Activated naive CD8-positive, alpha-beta T cell treated with anti-CD3 and anti-CD28 coated beads for 36 hours (primary cell): Measurements from ENCODE around the gene SLX4IP. TPM values are rescaled to one million over a fixed set of nuclear protein-coding genes. Genes with fewer than 3 reads are reported as not detected.

Source experiments
- DNase-seq: peaks from one replicate; pipeline ENCODE4 v3.0.0; 2021
- H3K27ac Mint-ChIP-seq: one replicate; pipeline ENCODE4 v1.8.0; 2022; ENCODE audit warnings: mild to moderate bottlenecking, moderate library complexity, mixed read lengths
- H3K27me3 Mint-ChIP-seq: one replicate; pipeline ENCODE4 v1.8.0; 2022; ENCODE audit warnings: mild to moderate bottlenecking, mixed read lengths
- H3K36me3 Mint-ChIP-seq: one replicate; pipeline ENCODE4 v1.8.0; 2021; ENCODE audit warnings: mild to moderate bottlenecking, mixed read lengths
- H3K4me1 Mint-ChIP-seq: one replicate; pipeline ENCODE4 v1.8.0; 2021; ENCODE audit warnings: mixed read lengths
- H3K4me3 Mint-ChIP-seq: one replicate; pipeline ENCODE4 v1.8.0; 2022; ENCODE audit warnings: mild to moderate bottlenecking, moderate library complexity, mixed read lengths
- H3K9me3 Mint-ChIP-seq: one replicate; pipeline ENCODE4 v1.8.0; 2022; ENCODE audit warnings: mixed read lengths
- total RNA-seq, 2 experiments: library from RNA; stranded (reverse); gene quantifications; one replicate each; pipeline ENCODE4 v1.2.3, GENCODE V29; 2021

The SLX4IP gene
- total RNA-seq, 2 experiments from 2014 or later = 7.4 to 7.9 TPM

- H3K9me3 Mint-ChIP-seq = no peaks in the 10 kb centered on the region
- no peak for DNase-seq
- H3K4me1 Mint-ChIP-seq = peaks cover 21% of the 10 kb centered on the region
- H3K4me3 Mint-ChIP-seq = no peak overlapping the region
- H3K27ac Mint-ChIP-seq = no peak overlapping the region
- H3K27me3 Mint-ChIP-seq = no peaks in the 10 kb centered on the region
- peaks cover 16% of the 10 kb centered on the region for H3K36me3 Mint-ChIP-seq
Observed at GRCh38 chr20:10524034-10524476, 89.0 kb downstream of the SLX4IP start.

- DNase-seq = no peak
- Mint-ChIP-seq H3K4me3 (no peak overlapping the region), H3K27me3 (no peaks in the 10 kb centered on the region), H3K36me3 (peaks cover 14% of the 10 kb centered on the region), H3K9me3 (no peaks in the 10 kb centered on the region), H3K27ac (no peak overlapping the region), H3K4me1 (peaks cover 15% of the 10 kb centered on the region)
Observed at GRCh38 chr20:10524643-10525042, 89.5 kb downstream of the SLX4IP start.

- peaks cover 12% of the 10 kb centered on the region for H3K36me3 Mint-ChIP-seq
- no peaks in the 10 kb centered on the region for H3K9me3 Mint-ChIP-seq
- H3K27me3 Mint-ChIP-seq = no peaks in the 10 kb centered on the region
- peaks cover 2% of the 10 kb centered on the region for H3K4me1 Mint-ChIP-seq
- DNase-seq = no peak
- no peak overlapping the region for H3K4me3 Mint-ChIP-seq
- H3K27ac Mint-ChIP-seq = no peak overlapping the region
Observed at GRCh38 chr20:10527781-10528180, 92.7 kb downstream of the SLX4IP start.

- Mint-ChIP-seq H3K4me3 (no peak overlapping the region), H3K27me3 (no peaks in the 10 kb centered on the region), H3K27ac (no peak overlapping the region), H3K4me1 (peaks cover 2% of the 10 kb centered on the region), H3K9me3 (no peaks in the 10 kb centered on the region), H3K36me3 (peaks cover 13% of the 10 kb centered on the region)
- no peak for DNase-seq
Observed at GRCh38 chr20:10530883-10531282, 95.8 kb downstream of the SLX4IP start.

GRCh38 chr20:10531848-10532247, 96.7 kb downstream of the SLX4IP start:
- H3K36me3 Mint-ChIP-seq = peaks cover 11% of the 10 kb centered on the region
- H3K9me3 Mint-ChIP-seq = no peaks in the 10 kb centered on the region
- no peak overlapping the region for H3K27ac Mint-ChIP-seq
- DNase-seq = no peak
- no peak overlapping the region for H3K4me3 Mint-ChIP-seq
- H3K4me1 Mint-ChIP-seq = peaks cover 2% of the 10 kb centered on the region
- no peaks in the 10 kb centered on the region for H3K27me3 Mint-ChIP-seq

GRCh38 chr20:10532361-10532760, 97.3 kb downstream of the SLX4IP start:
- Mint-ChIP-seq H3K27ac (no peak overlapping the region), H3K27me3 (no peaks in the 10 kb centered on the region), H3K9me3 (no peaks in the 10 kb centered on the region), H3K4me3 (no peak overlapping the region), H3K4me1 (peaks cover 2% of the 10 kb centered on the region), H3K36me3 (peaks cover 11% of the 10 kb centered on the region)
- DNase-seq = no peak

- Mint-ChIP-seq H3K27ac (no peak overlapping the region), H3K27me3 (no peaks in the 10 kb centered on the region), H3K36me3 (peaks cover 7% of the 10 kb centered on the region), H3K4me1 (peaks cover 17% of the 10 kb centered on the region), H3K4me3 (no peak overlapping the region), H3K9me3 (no peaks in the 10 kb centered on the region)
- DNase-seq = no peak
Observed at GRCh38 chr20:10536531-10536930, 101.4 kb downstream of the SLX4IP start.

DNA sequence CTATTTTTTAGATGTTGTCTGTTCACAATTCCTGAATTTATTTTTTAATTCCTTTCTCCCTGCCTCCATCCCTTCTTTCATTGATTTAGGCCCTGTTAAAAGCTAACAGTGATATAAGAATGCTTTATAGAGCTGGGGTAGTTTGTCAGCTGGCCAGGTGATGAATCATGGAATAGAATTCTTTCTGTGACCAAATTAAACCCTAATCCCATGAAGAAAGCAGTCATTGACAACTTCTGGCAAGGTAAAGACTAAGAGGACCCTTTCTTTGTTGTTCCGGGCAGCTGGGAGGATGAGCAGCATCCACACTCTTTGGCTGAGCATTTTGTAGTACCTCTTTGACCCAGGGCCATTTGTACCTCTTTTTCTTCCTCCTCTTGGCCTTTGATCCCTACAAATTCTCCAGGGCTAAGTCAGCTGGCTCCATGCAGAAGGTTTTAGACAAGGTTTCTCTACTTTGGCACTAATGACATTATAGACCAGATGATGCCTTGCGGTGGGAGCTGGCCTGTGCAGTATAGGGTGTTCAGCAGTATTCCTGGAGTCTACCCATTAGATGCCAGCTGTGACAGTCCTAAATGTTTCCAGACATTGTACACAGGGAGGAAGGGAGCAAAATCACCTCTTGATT, 102.9 kb downstream of the SLX4IP start:
- no peak overlapping the region for H3K27ac Mint-ChIP-seq
- H3K9me3 Mint-ChIP-seq = no peaks in the 10 kb centered on the region
- H3K4me3 Mint-ChIP-seq = no peak overlapping the region
- H3K27me3 Mint-ChIP-seq = no peaks in the 10 kb centered on the region
- H3K36me3 Mint-ChIP-seq = peaks cover 8% of the 10 kb centered on the region
- H3K4me1 Mint-ChIP-seq = peaks cover 17% of the 10 kb centered on the region
- no peak for DNase-seq

DNA sequence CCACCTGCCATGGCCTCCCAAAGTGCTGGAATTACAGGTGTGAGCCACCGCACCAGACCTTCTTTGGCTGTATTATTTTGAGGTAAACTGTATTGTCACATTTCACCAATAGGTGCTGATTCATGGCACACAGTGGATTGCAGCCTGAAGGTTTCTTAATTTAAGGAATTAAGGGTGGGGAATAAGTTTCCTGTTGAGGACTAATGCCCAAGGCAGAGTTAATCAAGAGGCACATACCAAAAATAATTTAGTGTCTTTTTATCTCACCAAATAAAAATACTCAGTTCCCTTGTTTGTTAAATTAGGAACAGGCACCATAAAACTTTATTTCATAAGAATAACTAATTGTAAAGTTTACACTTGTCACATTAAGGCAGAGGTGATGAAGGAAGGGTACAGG, 103.7 kb downstream of the SLX4IP start:
- Mint-ChIP-seq H3K36me3 (peaks cover 8% of the 10 kb centered on the region), H3K9me3 (no peaks in the 10 kb centered on the region), H3K27ac (no peak overlapping the region), H3K4me1 (peaks cover 17% of the 10 kb centered on the region), H3K27me3 (no peaks in the 10 kb centered on the region), H3K4me3 (no peak overlapping the region)
- DNase-seq = no peak

DNA sequence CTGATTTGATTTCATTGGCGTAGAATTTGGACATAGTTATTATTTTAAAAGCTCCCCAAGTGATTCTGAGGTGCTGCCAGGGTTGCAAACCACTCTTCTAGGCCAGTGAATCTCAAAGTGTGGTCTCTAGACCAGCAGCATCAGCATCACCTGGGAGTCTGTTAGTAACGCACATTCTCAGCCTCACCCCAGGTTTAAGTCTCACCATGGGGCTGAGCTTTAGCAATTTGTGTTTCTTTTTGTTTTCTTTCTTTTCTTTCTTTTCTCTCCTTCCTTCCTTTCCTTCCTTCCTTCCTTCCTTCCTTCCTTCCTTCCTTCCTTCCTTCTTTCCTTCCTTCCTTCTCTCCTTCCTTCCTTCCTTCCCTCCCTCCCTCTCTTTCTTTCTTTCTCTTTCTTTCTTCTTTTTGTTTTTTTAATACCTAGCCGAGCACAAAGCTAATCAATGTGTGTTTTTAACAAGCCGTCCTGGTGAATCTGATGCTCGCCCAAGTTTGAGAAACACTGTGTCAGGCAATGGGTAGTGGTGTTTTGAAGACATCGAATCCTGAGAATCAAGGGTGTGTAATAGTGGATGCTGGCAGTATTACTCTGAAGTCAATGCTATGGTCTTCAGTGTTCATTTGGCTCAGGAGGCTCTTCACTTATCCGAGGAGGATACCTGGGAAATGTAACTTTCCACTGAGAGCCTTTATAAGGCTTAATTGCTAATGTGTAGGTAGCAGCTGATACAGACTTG, 104.9 kb downstream of the SLX4IP start:
- Mint-ChIP-seq H3K36me3 (peaks cover 1% of the 10 kb centered on the region), H3K9me3 (no peaks in the 10 kb centered on the region), H3K4me3 (no peak overlapping the region), H3K27me3 (no peaks in the 10 kb centered on the region), H3K27ac (no peak overlapping the region), H3K4me1 (peaks cover 21% of the 10 kb centered on the region)
- no peak for DNase-seq

DNA sequence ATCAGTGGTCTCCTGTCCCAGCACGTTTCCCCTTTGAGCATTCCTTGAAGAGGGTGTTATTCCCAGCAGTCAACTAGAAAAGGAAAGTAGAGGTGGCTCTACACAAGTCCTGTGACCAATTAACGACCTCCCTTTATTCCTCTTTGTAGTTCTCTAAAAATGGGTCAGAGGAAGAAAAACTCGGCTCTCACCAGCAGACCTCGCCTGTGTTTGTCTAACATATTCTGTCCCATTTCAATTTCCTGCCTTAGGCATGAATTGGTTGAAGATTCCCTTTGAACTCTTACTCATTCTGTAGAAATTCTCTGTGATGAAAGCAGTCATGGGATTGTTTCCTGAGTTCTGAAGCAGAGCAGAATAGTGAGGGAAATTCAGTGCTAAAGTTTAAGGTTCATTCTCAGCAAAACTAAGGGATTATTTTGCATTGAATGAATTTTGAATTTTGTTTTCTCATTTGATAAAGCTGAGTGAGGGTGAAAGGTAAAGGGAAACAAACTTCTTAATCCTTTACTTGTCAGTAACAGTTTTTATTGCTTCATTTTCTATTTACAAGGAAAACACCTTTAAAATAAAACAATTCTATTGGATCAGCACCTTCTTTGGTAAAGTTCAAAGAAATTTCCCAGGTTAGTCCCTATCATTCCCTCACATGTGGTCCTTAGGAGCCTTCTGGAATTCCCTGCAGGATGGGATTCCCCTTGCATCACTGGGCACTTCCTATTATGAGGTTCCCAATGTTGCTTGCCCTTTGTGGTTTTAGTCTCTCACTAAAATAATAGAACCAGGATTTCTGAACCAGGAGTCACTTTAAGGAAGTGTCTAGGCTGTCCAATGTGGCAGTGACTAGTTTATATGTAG, 105.8 kb downstream of the SLX4IP start:
- H3K9me3 Mint-ChIP-seq = no peaks in the 10 kb centered on the region
- peaks cover 1% of the 10 kb centered on the region for H3K36me3 Mint-ChIP-seq
- no peak overlapping the region for H3K27ac Mint-ChIP-seq
- no peaks in the 10 kb centered on the region for H3K27me3 Mint-ChIP-seq
- H3K4me3 Mint-ChIP-seq = no peak overlapping the region
- DNase-seq = no peak
- H3K4me1 Mint-ChIP-seq = peaks cover 23% of the 10 kb centered on the region

DNA sequence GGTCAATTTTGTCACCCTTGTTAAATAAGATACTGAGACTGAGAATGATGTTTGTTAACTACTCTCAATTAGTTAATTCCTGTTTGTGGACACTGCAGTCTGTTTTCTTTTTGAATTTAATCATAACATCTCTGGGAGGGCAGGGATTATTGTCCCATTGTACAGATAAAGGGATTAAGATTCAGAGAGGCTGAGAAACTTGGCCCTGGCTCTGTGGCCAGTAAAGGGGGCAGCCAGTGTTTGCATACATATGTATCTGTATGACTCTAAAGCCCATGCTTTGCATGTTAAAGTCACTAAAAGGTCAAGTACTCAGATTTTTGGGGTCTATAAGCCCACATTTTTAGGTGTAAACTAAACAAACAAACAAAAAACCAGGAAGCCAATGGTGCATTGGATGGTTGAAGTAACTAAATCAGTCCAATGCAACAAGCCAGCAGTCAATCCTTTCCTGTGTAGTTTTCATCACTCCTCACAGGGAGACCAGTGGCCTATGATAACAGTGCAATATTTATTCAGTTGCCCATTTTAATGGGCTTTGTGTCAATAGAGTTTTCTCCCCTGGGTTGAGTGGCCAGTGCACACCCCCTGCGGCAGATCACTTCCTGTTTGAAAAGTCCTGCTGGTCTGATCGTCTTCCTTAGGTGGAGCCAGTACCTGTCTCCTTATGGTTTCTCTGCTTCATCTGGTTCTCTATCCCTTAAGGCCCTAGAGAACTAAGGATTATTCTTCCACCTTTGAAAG, 106.7 kb downstream of the SLX4IP start:
- Mint-ChIP-seq H3K4me3 (no peak overlapping the region), H3K9me3 (no peaks in the 10 kb centered on the region), H3K27me3 (no peaks in the 10 kb centered on the region), H3K4me1 (peaks cover 25% of the 10 kb centered on the region), H3K27ac (no peak overlapping the region), H3K36me3 (peaks cover 1% of the 10 kb centered on the region)
- DNase-seq = no peak

- Mint-ChIP-seq H3K4me3 (no peak overlapping the region), H3K9me3 (no peaks in the 10 kb centered on the region), H3K4me1 (peaks cover 25% of the 10 kb centered on the region), H3K36me3 (peaks cover 1% of the 10 kb centered on the region), H3K27ac (no peak overlapping the region), H3K27me3 (no peaks in the 10 kb centered on the region)
- no peak for DNase-seq
Observed at GRCh38 chr20:10542442-10542841, 107.3 kb downstream of the SLX4IP start.

GRCh38 chr20:10543480-10543879, 108.4 kb downstream of the SLX4IP start:
- Mint-ChIP-seq H3K27ac (no peak overlapping the region), H3K4me3 (no peak overlapping the region), H3K27me3 (no peaks in the 10 kb centered on the region), H3K4me1 (peaks cover 25% of the 10 kb centered on the region), H3K9me3 (no peaks in the 10 kb centered on the region), H3K36me3 (peaks cover 1% of the 10 kb centered on the region)
- no peak for DNase-seq
